HUDEP-2 (cell line): ENCODE measurements around the gene CYP1A2.
A peak's percentile ranks its signal among the peaks of the same experiment; 100 is the strongest.
"Not testable (repeated sequence)": the region's sequence is repeated elsewhere in the genome, so short reads cannot be mapped to it uniquely, and the experiment has no call there.

Experiments used
- DNase-seq, 76 experiments: peaks; one replicate each; lab custom pipeline; 2025; ENCODE audit not compliant: unreplicated experiment in 76 of 76; lab: John Stamatoyannopoulos, UW

The CYP1A2 gene

DNA sequence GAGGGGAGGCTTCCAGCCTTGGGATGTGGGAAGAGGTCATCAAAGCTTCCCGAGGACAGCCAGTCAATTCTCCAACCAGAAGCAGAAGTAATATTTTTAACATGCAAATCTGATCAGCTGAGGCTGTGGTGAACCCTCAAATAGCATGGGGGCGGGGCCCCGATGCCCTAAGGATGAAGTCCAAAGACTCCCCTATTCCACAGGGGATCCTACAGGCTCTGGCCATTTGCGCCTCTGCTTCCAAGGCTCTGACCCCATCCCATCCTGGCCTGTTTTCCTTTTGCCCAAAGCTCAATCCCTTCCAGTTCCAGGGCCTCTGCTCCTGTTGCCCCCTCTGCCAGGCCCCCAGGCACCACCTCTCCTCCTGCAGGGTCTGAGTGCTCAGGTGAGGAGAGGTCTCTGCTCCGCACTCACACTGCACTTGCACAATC is 26.5 kb downstream of the CYP1A2 start:
- DNase-seq = no peak

DNA sequence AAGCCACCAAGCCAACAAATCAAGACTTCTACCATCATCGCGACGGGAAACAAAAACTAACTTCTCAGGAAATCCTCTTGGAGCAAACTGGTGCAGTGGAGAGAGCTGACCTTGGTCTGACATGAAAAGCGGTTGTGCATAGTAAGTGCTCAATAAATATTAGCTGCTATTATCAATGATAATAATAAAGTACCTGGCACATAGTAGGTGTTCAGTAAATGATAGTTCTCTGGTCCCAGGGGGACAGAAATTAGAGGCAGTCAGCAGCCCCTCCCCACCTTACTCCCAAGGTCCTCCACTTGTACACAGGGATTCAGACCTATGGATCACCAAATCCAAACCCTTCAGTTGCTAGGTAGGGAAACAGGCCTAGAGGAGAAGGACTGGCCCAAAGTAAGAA is 27.2 kb downstream of the CYP1A2 start:
- DNase-seq = no peak

DNA sequence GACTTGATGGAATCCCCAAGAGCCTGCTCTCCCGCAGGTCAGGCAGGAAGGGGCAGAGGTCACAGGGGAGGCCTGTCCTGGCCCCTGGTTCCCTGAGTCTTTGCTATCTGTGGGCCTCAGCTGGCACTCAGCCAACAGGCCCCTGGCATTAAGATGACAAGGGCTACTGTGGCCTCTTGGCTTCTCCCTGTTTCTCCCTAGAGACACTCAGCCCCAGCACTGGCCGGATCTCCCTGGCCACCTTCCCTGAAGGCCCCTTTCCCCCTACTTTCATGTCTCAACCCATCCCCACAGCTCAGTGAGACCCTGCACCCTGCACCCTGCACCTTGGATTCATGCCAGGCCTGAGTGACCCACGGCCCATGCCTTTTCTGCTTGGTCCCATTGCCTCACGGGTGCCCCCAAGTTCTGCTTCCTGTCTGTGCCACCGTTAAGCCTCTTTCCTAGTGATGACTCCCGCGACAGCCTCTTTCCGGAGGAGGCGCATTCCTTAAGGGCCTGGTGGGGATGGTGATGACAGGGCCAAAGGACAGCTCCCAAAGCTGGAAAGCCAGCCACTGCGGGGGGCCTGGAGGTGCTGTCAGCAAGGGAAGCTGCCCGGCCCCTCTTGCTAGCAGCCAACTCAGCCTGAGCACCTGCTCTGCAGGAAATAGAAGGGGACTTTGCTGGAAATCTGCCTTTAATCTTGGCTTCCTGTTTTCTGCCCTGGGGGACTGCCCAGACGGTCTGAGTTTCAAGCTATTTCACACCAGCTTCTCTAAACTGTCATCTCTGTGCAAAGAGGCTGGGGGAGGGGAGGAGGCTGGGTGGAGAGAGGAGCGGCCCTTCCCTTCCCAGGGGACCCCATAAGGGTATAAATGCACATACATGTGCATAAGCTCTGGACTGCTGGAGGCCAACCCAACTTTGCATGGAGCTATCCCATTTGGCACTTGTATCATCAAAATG is 28.4 kb downstream of the CYP1A2 start:
- no peak for DNase-seq

DNA sequence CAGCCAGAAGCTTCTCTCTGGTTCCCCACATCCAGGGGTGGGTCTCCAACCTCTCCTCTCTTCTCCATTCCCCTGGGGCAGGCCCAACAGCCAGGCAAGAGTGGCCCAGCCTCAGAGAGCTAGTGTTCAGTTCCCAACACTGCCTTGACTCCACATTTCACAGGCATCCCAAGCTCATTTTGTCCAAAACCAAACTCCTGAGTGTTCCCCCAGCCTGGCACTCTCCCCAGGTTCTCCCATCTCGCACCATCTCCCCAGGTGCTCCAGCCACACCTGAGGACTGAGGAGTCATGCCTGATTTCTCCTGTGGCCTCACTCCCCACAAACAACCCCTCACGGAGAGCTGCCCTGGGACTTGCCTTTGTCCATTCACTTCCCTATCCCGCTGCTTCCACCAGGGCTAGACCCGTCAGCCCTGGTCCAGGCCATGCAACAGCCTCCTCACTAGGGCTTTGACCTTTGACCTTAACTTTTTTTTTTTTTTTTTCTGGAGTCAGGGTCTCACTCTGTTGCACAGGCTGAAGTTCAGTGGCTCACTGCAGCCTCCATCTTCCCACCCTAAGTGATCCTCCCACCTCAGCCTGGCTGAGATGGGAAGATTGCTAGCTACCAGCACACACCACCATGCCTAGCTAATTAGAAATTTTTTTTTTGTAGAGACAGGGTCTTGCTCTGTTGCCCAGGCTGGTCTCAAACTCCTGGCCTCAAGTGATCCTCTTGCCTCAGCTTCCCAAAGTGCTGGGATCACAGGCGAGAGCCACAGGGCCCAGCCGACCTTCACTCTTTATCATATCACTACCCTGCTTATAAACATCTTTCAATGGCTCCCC is 29.3 kb downstream of the CYP1A2 start:
- DNase-seq = no peak

DNA sequence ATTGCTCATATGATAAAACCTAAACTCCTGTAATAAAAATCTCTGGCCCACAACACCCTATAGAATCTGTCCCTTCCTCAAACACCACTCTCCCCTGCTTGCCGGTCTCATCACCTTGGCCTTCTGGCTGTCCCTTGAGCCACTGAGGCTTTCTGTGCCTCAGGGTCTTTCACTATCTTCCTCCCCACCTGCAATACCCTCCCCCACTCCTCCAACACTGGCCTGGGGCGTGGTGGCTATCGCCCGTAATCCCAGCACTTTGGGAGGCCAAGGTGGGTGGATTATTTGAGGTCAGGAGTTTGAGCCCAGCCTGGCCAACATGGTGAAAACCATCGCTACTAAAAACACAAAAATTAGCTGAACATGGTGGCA is 29.9 kb downstream of the CYP1A2 start:
- DNase-seq = no peak

DNA sequence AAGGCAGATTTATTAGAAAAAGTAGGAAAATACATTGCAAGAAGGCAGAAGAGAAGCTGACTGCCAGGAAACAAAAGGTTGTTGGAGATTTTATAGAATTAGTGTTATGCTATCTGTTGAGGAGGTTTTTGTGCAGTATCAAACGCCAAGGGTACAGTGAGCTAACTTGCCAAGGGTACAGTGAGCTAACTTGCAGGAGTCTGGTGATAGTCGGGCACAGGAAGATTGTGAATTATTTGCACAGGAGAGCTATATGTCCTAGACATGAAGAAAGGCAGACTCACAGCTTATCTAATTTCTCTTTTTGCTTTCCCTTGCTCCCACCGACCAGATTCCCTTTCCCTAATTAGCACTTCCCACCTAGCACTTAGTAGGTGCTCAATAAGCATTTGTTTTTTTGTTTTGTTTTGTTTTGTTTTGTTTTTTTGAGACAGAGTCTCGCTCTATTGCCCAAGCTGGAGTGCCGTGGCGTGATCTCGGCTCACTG is 30.6 kb downstream of the CYP1A2 start:
- DNase-seq = no peak

DNA sequence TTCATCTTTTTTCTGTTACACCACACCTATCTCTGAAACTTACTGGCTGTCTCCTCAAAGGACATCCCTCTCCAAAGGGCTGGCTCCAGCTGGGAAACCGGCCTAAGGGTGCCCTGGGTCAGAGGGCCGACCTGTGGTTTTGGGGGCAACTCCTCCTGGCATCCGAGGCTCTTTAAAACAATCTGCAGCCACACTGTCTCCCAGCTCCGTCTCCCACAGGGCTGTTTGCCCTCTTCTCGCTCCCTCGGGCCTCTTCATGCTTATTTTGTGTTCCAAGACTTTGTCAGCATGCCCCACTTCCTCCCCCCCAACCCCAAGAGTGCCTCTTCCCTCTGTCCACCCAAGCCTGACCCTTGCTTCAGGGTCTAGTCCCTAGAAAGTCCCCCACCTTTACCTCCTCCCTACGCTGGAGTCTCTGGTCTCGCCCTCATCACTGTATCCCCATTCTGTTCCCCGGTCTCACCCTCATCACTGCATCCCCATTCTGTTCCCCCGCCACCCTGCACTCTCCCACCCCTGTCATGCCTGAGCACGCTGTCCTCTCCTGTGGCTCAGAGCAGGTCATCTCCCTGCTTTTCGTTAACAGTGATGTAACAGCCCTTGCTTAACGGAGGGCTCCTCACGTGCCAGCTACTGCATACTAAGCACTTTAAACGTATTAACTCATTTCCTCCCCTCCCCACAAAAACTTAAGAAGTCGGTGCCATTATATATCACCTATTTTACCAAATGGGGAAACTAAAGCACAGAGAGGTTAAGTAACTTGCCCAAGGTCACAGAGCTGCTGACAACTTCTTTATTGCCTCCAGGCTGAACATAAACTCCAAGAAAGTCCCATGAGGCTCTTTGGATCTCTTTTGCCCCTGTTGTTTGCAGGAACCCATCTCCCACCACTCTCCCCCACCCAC is 32.1 kb downstream of the CYP1A2 start:
- no peak for DNase-seq

DNA sequence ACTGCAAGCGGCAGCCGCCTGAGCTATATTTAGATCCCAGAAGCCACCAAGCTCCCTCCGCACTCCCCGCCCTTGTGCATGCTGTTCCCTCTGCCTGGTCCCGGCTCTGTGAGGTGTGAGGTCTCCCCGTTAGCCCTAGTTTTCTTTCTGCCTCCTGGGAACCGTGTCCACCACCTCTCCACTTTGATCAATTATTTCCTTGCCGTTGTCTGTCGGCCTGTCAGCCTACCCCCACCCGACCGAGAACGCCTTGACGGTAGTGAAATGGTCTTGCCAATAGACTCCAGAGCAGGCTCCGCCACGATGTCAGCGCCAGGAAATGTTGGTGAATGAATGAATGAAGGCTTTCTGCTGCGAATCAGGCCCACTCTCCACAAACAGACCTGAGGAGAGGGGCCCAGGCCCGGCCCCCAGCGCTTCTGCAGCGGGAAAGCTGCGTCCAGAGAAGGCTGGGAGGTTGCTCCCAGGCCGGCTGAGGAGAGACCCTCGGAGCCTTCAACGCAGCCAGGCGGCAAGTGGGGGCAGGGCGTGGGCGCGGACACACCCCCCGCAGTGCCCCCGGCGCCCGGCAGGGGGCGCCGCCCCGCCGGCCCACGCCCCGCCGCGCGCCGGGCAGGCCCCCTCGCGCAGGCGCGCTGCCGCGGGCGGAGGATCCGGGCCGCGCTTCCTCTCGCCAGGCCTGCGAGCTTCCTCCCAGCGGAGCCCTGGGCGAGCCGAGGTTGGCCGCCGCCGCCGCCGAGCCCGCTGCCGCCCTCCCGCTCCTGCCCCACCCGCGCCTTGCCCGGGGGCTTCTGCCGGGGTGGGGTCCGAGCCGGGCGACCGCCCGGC is 33.0 kb downstream of the CYP1A2 start, which contains the start of gene CSK:
Gene CSK, plus strand, starts transcription at position 650 of the 828 bp plus-strand sequence. CDS start 16,218 bp downstream, outside the sequence.
- DNase-seq = peak in 55 of 76 experiments; percentile 11 to 76 (median 46)

DNA sequence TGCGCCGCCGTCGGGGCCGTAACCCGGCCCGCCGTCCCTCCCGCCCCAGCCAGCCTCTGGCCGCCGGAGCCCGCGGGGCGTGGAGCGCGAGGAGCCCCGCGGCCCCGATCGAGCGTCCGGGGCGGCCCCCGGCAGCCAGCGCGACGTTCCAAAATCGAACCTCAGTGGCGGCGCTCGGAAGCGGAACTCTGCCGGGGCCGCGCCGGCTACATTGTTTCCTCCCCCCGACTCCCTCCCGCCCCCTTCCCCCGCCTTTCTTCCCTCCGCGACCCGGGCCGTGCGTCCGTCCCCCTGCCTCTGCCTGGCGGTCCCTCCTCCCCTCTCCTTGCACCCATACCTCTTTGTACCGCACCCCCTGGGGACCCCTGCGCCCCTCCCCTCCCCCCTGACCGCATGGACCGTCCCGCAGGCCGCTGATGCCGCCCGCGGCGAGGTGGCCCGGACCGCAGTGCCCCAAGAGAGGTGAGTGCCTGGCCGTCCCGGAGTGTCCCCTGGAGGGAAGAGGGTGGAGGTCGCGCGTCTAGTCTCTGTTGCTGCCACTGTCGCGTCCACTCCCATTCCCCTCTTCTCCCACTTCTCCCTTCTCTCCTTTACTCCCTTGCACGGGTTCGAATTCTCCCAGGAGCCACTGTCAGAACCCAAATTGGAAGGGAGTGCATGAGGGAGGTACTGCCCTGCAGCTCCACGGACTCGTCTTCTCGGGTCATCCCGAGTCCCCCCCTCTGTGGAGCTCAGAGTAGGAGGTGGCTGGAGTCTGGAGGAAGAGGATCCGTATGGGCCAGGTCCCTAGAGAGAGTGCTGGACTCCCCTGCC is 33.8 kb downstream of the CYP1A2 start:
- peak in 4 of 76 experiments; percentile 7 to 19 (median 14) for DNase-seq

DNA sequence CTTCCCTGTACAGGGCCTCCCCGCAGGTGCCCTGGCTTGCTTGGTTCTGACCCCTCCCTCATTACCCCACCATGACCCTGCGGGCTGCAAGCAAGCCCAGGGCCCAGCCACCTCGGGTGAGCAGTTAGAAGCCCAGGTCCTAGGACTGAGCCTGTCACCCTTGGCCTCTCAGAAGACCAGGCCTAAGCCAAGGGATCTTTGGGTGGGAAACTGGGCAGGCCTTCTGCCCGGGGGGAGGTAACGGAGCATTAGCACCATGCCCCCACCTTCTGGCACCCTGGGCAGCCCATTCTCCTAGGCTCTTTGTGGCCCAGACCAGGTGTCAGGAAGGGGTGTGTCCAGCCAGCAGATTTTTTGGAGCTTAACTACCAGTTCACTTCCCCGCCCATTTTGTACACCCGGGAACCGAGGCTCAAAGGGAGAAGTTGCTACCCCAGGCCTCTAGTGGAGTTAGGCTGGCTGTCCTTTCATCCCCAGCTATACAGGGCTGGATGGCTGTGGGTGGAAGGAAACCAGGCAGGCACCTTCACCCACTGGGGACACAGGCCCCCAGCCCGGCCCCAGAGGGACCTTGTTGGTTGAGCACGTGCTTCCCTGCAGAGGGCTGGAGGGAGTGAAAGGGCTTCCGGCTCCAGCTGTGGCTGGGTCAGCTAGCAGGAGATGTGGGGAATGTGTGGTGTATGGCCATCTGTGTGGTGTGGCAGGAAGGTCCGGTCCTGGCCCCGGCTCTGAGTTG is 34.6 kb downstream of the CYP1A2 start:
- peak in 41 of 76 experiments; percentile 4 to 67 (median 34) for DNase-seq

DNA sequence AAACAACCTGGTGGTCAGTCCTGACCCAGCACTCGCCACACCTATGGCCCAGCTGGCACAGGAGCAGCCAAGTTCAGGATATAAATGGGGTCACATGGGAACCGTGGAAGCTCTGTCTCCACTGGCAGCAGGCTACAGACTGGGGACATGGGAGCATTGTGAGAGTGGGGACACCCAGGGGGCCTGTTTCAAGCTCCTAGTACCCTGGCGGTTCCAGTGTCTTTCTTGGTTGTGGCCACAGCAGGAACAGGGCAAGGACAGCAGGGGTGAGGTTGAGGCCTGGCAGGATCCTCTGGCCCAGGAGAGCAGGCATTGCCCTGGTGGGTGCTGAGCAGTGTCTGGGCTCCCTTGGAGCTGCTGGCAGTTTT is 35.1 kb downstream of the CYP1A2 start:
- peak in 5 of 76 experiments; percentile 16 to 47 (median 34) for DNase-seq

DNA sequence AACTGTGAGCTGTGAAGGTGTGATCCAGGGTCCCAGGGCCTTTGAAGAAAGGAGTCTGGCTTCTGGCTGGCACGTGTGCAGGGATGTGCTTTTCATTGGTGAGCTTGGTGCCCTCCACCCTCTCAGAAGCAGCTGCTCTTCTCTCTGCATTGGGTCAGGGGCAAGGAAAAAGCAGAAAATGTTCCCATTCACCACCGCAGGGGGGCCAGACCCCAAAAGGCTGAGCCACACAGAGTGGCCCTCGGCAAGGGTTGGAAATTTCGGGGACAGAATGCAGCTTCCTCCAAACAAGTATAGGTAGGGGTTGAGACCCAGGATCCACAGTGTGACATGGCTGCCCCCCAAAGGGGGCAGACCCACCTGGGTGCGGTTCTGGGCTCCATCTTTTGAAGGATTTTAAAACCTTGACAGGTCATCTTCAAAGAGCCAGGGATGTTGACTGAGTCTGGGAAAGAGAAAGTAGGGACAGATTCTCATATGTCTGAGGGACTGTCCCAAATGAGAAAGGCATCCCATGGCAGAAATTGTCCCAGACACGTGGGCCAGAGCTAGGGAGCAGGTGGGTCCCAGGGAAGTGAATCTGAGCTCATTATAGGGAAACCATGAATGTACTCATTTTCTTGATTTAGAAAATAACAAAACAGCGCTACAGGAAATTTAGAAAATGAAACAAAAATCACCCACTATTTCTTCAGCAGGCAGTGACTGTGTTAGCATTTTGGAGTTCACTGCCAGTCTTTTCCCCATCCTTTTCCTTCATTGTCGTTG is 36.0 kb downstream of the CYP1A2 start:
- DNase-seq = no peak

DNA sequence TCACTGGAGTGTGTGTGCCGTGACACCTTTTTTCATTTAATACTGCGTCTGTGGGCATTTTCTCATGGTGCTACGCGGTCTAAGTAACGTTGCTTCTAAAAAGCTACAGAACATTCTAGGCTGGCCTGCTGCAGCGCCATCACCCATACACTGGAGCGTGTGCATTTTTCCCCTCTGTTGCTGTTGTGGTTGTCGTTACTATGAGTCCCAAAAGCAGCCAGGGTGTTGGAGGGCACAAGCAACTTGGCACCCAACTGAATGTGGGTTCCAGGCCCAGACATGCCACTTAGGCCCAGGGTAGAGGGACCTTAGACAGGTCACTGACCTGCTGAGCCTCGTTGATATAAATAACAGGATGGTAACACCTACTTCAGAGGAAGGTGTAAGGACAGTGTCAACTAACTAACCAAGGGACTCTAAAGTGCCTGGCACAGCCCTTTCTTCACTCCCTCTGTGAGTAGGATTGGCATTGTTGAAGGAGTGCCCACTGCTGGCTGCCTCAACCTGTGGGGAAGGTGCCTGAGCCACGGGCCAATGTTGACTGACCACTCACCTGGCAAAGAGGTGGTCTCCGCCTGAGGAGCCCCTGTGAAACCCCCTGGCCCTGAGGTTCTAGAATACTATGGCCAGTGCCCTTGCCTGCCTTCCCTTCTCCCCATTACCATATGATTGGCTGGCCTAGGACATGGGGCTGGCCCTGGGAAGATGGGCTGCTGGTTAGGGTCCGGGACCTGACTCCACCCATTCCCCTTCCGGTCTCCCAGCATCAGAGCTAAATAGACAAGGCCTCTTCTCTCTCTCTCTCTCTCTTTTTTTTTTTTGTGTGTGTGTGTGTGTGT is 36.8 kb downstream of the CYP1A2 start:
- DNase-seq = no peak

DNA sequence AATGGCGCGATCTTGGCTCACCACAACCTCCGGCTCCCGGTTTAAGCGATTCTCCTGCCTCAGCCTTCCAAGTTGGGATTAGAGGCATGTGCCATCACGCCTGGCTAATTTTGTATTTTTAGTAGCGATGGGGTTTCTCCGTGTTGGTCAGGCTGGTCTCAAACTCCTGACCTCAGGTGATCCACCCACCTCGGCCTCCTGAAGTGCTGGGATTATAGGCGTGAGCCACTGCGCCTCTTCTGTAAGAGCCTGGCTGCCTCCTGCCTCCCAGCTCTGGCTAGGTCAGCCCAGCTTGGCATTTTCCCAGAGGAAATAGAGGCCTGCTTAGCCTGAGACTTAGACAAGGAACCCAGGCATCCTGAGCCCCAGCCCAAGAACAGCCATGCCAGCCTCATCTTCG is 37.4 kb downstream of the CYP1A2 start:
- not testable (repeated sequence) for DNase-seq

DNA sequence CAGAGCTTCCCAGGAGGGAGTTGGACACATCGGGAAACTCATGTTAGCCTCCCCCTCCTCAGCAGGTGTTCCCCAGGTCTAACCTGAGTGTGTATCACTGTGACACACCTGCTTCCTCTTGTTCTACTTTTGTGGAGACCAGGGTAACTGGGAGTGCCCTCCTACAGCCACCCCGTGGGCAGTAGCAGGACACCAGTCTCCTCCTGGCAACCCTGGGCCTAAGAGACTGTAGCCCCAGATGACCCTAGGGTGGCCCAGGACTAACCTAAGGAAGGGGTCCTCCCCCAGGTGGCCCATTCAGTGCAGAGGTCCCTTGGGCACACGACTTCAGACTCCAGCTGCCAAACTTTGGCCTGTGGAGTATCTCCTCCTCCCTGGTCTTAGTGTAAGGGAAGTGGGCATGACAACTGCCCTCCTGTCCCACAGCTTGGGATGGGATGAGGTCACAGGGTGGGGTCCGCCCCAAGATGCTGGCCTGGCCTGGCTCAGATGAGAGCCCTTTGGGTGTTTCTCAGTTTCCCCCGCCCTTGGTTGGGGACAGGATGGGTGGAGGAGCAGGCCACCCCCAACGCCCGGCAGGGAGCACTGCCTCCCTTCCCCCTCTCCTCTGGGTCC is 38.0 kb downstream of the CYP1A2 start:
- peak in 4 of 76 experiments; percentile 6 to 24 (median 22) for DNase-seq
